Testis (tissue), 5 donors: ENCODE data around the gene TIGD4. TPM values are rescaled to one million over a fixed set of nuclear protein-coding genes. Genes with fewer than 3 reads are reported as not detected.
A peak's percentile ranks its signal among the peaks of the same experiment; 100 is the strongest.

Experiments
- DNase-seq: peaks from one replicate; pipeline ENCODE4 v3.0.0-alpha.2; 2019
- H3K27ac ChIP-seq, 2 donors: fragments of 200-600 bp; sonication (generic); one replicate each; pipeline ENCODE4 v1.5.1; 2019
- H3K27me3 ChIP-seq: fragments of 200-600 bp; sonication (generic); one replicate; pipeline ENCODE4 v1.5.1; 2019
- H3K36me3 ChIP-seq: fragments of 200-600 bp; sonication (generic); one replicate; pipeline ENCODE4 v1.5.1; 2017; ENCODE audit warnings: low read depth; ENCODE audit errors: missing control alignments
- H3K4me1 ChIP-seq: fragments of 200-600 bp; sonication (generic); one replicate; pipeline ENCODE4 v1.5.1; 2019
- H3K4me3 ChIP-seq, 2 donors: fragments of 200-600 bp; sonication (generic); one replicate each; pipeline ENCODE4 v1.5.1; 2017 to 2019
- H3K9me3 ChIP-seq: fragments of 200-600 bp; sonication (generic); one replicate; pipeline ENCODE4 v1.5.1; 2017
- CTCF ChIP-seq, 3 experiments: fragments of 450-650 bp in 2 of 3; fragments of 200-600 bp in 1 of 3; sonication (generic) in 1 of 3; IDR thresholded peaks; one replicate each; pipeline ENCODE4 v1.5.1; 2016 to 2019; ENCODE audit warnings: antibody characterized with exemption in 3 of 3, mild to moderate bottlenecking in 2 of 3, moderate library complexity in 1 of 3
- POLR2A ChIP-seq: fragments of 450-650 bp; IDR thresholded peaks from one replicate; pipeline ENCODE4 v1.6.1; 2017; ENCODE audit warnings: antibody characterized with exemption, mild to moderate bottlenecking, moderate library complexity
- WGBS, 2 donors: methylation state at CpG; one replicate each; pipeline ENCODE4 v1.1.5; 2018; 5-methylcytosine and 5-hydroxymethylcytosine counted together
- intact Hi-C: fragments of 100-400 bp; cut with DNase I; formaldehyde crosslinking; loops from one replicate; pipeline ENCODE4 v1.15.1; 2023; ENCODE audit warnings: low total_unique reads
- long read RNA-seq, 2 donors: transcript quantifications; one replicate each; lab custom pipeline, GENCODE V29; 2026
- polyA plus RNA-seq: library from polyadenylated mRNA; stranded (reverse); fragments of 350-450 nt; fragmentation: Illumina TruSeq; extraction: RNeasy Lipid Tissue Mini Kit (QIAGEN cat#74804); gene quantifications from one replicate; pipeline ENCODE4 v1.2.3, GENCODE V29; 2014; ENCODE audit warnings: low read depth, low replicate concordance; ENCODE audit not compliant: insufficient read depth
- total RNA-seq, 2 donors: library from RNA; depleted of rRNA; stranded (reverse); fragments of >200 nt; gene quantifications; one replicate each; pipeline ENCODE4 v1.2.3, GENCODE V29; 2016

Gene TIGD4
- total RNA-seq (1 to 10 TPM; 2.2 to 3.2 TPM), polyA plus RNA-seq (6.7 TPM)
- long read RNA-seq, donor 1: 0 reads
- long read RNA-seq, donor 2: 0 reads

- WGBS, 2 donors: 0 to 1% methylated on average over 29 to 55 of the region's 55 CpGs
- Histone ChIP-seq H3K36me3 (no peaks in the 10 kb centered on the region), H3K27me3 (no peaks in the 10 kb centered on the region), H3K9me3 (no peaks in the 10 kb centered on the region), H3K4me3 (peak within 1 kb of the TSS; percentile 87 to 95), H3K27ac (peak within 1 kb of the TSS; percentile 86 to 93), H3K4me1 (peaks cover 4% of the 10 kb centered on the region)
- intact Hi-C loops: no loop called here
- TF ChIP-seq CTCF (IDR thresholded peaks at IDR 0.05): no peak
- TF ChIP-seq POLR2A: no peak
- peak; percentile 99 for DNase-seq
These were observed at the start of gene TIGD4, which contains the start of gene ARFIP1 for GRCh38 chr4:152779513-152780266. TSS of gene TIGD4 (minus strand) at chr4:152779730. CDS start at chr4:152771004, 8,726 bp downstream. TSS of gene ARFIP1 (plus strand) at chr4:152779954. CDS start at chr4:152829634, 49,680 bp downstream.

GRCh38 chr4:152828122-152828521, 48.6 kb upstream of the TIGD4 start:
- 97% methylated on average over 1 of the region's 1 CpG for whole genome bisulfite sequencing, 2 donors
- TF ChIP-seq POLR2A (no peak), CTCF (IDR thresholded peaks at IDR 0.05) (no peak)
- no peak overlapping the region for H3K4me3 ChIP-seq

DNA sequence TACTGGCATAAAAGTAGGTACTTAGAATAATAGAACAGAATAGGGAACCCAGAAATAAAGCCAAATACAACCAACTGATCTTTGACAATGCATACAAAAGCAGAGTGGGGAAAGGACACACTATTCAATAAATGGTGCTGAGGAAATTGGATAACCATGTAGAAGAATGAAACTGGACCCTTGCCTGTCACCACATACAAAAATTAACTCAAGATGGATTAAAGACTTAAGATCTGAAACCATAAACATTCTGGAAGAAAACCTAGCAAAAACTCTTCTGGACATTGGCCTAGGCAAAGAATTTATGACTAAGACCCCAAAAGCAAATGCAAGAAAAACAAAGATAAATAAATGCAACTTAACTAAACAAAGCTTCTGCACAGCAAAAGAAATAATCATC, 45.8 kb upstream of the TIGD4 start:
- Histone ChIP-seq H3K27ac (no peak overlapping the region), H3K4me3 (no peak overlapping the region), H3K9me3 (no peaks in the 10 kb centered on the region), H3K27me3 (no peaks in the 10 kb centered on the region), H3K36me3 (no peaks in the 10 kb centered on the region), H3K4me1 (no peaks in the 10 kb centered on the region)
- no peak for DNase-seq
- intact Hi-C loops: no loop called here
- TF ChIP-seq POLR2A (no peak), CTCF (IDR thresholded peaks at IDR 0.05) (no peak)

More at GRCh38 chr4:152828122-152828521, 48.6 kb upstream of the TIGD4 start:
- DNase-seq: no peak
- Histone ChIP-seq H3K27me3 (no peaks in the 10 kb centered on the region), H3K36me3 (no peaks in the 10 kb centered on the region), H3K4me1 (no peaks in the 10 kb centered on the region), H3K27ac (no peak overlapping the region), H3K9me3 (no peaks in the 10 kb centered on the region)
- intact Hi-C loops: no loop called here

GRCh38 chr4:152824561-152824960, 45.0 kb upstream of the TIGD4 start:
- Histone ChIP-seq H3K27ac (no peak overlapping the region), H3K36me3 (no peaks in the 10 kb centered on the region), H3K4me3 (no peak overlapping the region), H3K4me1 (no peaks in the 10 kb centered on the region), H3K9me3 (no peaks in the 10 kb centered on the region), H3K27me3 (no peaks in the 10 kb centered on the region)
- intact Hi-C loops: no loop called here
- 98 to 100% methylated on average over 2 of the region's 2 CpGs for WGBS, 2 donors
- DNase-seq: no peak
- TF ChIP-seq CTCF (IDR thresholded peaks at IDR 0.05) (no peak), POLR2A (no peak)

DNA sequence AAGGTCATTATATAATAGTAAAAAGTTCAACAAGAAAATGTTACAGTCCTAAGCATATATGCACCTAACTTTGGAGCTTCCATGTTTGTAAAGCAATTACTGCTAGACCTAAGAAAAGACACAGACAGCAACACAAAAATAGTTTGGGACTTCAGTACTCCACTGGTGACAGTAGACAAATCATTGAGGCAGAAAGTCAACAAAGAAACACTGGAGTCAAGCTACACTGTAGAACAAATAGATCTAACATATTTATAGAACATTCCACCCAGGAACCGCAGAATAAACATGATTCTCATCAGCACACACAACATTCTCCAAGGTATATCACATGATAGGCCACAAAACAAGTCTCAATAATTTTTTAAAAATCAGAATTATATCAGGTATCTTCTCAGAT, 42.8 kb upstream of the TIGD4 start:
- Histone ChIP-seq H3K9me3 (no peaks in the 10 kb centered on the region), H3K27me3 (no peaks in the 10 kb centered on the region), H3K4me3 (no peak overlapping the region), H3K36me3 (no peaks in the 10 kb centered on the region), H3K4me1 (no peaks in the 10 kb centered on the region), H3K27ac (no peak overlapping the region)
- DNase-seq: no peak
- WGBS, 2 donors: 94 to 100% methylated on average over 1 of the region's 1 CpG
- TF ChIP-seq CTCF (IDR thresholded peaks at IDR 0.05) (no peak), POLR2A (no peak)
- intact Hi-C loops: no loop called here
